Fibroblast of lung (primary cell): ENCODE results near the gene TSPAN5. TPM values are rescaled to one million over a fixed set of nuclear protein-coding genes. Genes with fewer than 3 reads are reported as not detected.

ENCODE experiments used
- DNase-seq, 2 donors: peaks; one replicate each; pipeline versions ENCODE4 v3.0.0 to v3.0.0-alpha.2; 2010; ENCODE audit warnings: low read depth in 2 of 2
- H2AFZ ChIP-seq: 2 replicates; pipeline ENCODE4 v1.5.1; 2012; ENCODE audit warnings: low read length, control low read depth, inconsistent platforms
- H3K27ac ChIP-seq: 2 replicates; pipeline ENCODE4 v1.5.1; 2011; ENCODE audit warnings: low read length, control low read depth; ENCODE audit not compliant: insufficient read depth
- H3K27me3 ChIP-seq: 2 replicates; pipeline ENCODE4 v1.5.1; 2011; ENCODE audit warnings: mild to moderate bottlenecking, low read length; ENCODE audit not compliant: control insufficient read depth, insufficient read depth
- H3K36me3 ChIP-seq: 2 replicates; pipeline ENCODE4 v1.5.1; 2011; ENCODE audit warnings: low read length; ENCODE audit not compliant: control insufficient read depth, insufficient read depth
- H3K4me1 ChIP-seq: 2 replicates; pipeline ENCODE4 v1.5.1; 2011; ENCODE audit warnings: low read length; ENCODE audit not compliant: control insufficient read depth, insufficient read depth; ENCODE audit errors: extremely low read depth
- H3K4me2 ChIP-seq: 2 replicates; pipeline ENCODE4 v1.5.1; 2011; ENCODE audit warnings: low read length, control low read depth; ENCODE audit not compliant: insufficient read depth; ENCODE audit errors: extremely low read depth
- H3K4me3 ChIP-seq, 4 experiments: fragments of 200-600 bp in 1 of 4; sonication (generic) in 1 of 4; replicated peaks in 1 of 4; 2 replicates each; pipeline ENCODE4 v1.5.1; 2011 to 2016; ENCODE audit warnings: low read length in 4 of 4, low read depth in 3 of 4, mild to moderate bottlenecking in 3 of 4, control low read depth in 2 of 4, inconsistent platforms in 1 of 4, mixed read lengths in 1 of 4; ENCODE audit not compliant: insufficient read depth in 1 of 4; ENCODE audit errors: control extremely low read depth in 1 of 4
- H3K79me2 ChIP-seq: 2 replicates; pipeline ENCODE4 v1.5.1; 2012; ENCODE audit warnings: mild to moderate bottlenecking, low read length, inconsistent platforms; ENCODE audit not compliant: control insufficient read depth, insufficient read depth
- H3K9ac ChIP-seq: 2 replicates; pipeline ENCODE4 v1.5.1; 2011; ENCODE audit warnings: mild to moderate bottlenecking, low read length, control low read depth; ENCODE audit not compliant: insufficient read depth
- H3K9me3 ChIP-seq: 2 replicates; pipeline ENCODE4 v1.5.1; 2012; ENCODE audit warnings: low read depth, low read length; ENCODE audit not compliant: control insufficient read depth, insufficient read depth
- H4K20me1 ChIP-seq: 2 replicates; pipeline ENCODE4 v1.5.1; 2011; ENCODE audit warnings: low read length; ENCODE audit not compliant: control insufficient read depth, insufficient read depth; ENCODE audit errors: extremely low read depth
- CTCF ChIP-seq, 2 donors: IDR thresholded peaks in 1 of 2; conservative IDR thresholded peaks in 1 of 2; 1 replicate in 1 of 2; 2 replicates in 1 of 2; pipeline ENCODE4 v1.5.1; 2011 to 2012; ENCODE audit warnings: low read length in 2 of 2, control low read depth in 1 of 2, inconsistent platforms in 1 of 2, low read depth in 1 of 2, mild to moderate bottlenecking in 1 of 2
- EZH2 ChIP-seq: IDR thresholded peaks from 2 replicates; pipeline ENCODE4 v1.5.1; 2012; ENCODE audit warnings: low read length, control low read depth, mild to moderate bottlenecking; ENCODE audit errors: missing control alignments
- polyA plus RNA-seq, 2 donors: library from polyadenylated mRNA; depleted of rRNA in 1 of 2; stranded (reverse) in 1 of 2; unstranded in 1 of 2; fragments of >200 nt; gene quantifications; 2 replicates each; pipeline ENCODE4 v1.2.1, GENCODE V29; 2011 to 2012; ENCODE audit warnings: missing spikeins in 1 of 2
- total RNA-seq: library from RNA; depleted of rRNA; stranded (reverse); fragments of >200 nt; gene quantifications from 2 replicates; pipeline ENCODE4 v1.2.1, GENCODE V29; 2014

Gene TSPAN5
- total and polyA plus RNA-seq, 2 donors (not counting 1 experiment from before 2014, with no cell fraction given): 109 to 129 TPM

- H3K9ac ChIP-seq: no peak overlapping the region
Measured at GRCh38 chr4:98430708-98431403, 227.6 kb downstream of the TSPAN5 start.

GRCh38 chr4:98423009-98423408 is 235.4 kb downstream of the TSPAN5 start:
- no peak for TF ChIP-seq CTCF (conservative IDR thresholded peaks at IDR 0.05 in 1 of 2, IDR thresholded peaks at IDR 0.05 in 1 of 2; ENCODE audit: low read depth in 1 of 2, low read length in 2 of 2)
- TF ChIP-seq EZH2: no peak
- Histone ChIP-seq H4K20me1 (no peaks in the 10 kb centered on the region), H3K4me2 (no peak overlapping the region), H3K9ac (no peak overlapping the region), H3K4me1 (no peaks in the 10 kb centered on the region), H3K27me3 (no peaks in the 10 kb centered on the region), H3K27ac (no peak overlapping the region), H3K79me2 (no peaks in the 10 kb centered on the region), H3K36me3 (no peaks in the 10 kb centered on the region), H3K4me3 (no peak overlapping the region), H3K9me3 (no peaks in the 10 kb centered on the region), H2AFZ (no peak overlapping the region)
- no peak for DNase-seq

More at GRCh38 chr4:98430708-98431403, 227.6 kb downstream of the TSPAN5 start:
- Histone ChIP-seq H3K27me3 (no peaks in the 10 kb centered on the region), H4K20me1 (no peaks in the 10 kb centered on the region), H3K36me3 (no peaks in the 10 kb centered on the region), H3K27ac (peak overlapping the region; percentile 69), H3K4me2 (peak overlapping the region; percentile 30), H3K79me2 (no peaks in the 10 kb centered on the region), H3K4me3 (no peak overlapping the region), H3K9me3 (no peaks in the 10 kb centered on the region), H2AFZ (no peak overlapping the region), H3K4me1 (peaks cover 8% of the 10 kb centered on the region)
- DNase-seq: peak; percentile 65 to 98
- TF ChIP-seq CTCF (conservative IDR thresholded peaks at IDR 0.05 in 1 of 2, IDR thresholded peaks at IDR 0.05 in 1 of 2; ENCODE audit: low read depth in 1 of 2, low read length in 2 of 2) (no peak), EZH2 (no peak)

- TF ChIP-seq CTCF (conservative IDR thresholded peaks at IDR 0.05 in 1 of 2, IDR thresholded peaks at IDR 0.05 in 1 of 2; ENCODE audit: low read depth in 1 of 2, low read length in 2 of 2): no peak
- no peak for TF ChIP-seq EZH2
- H3K27ac ChIP-seq: no peak overlapping the region
- H3K4me2 ChIP-seq: no peak overlapping the region
- H3K9me3 ChIP-seq: no peaks in the 10 kb centered on the region
- H4K20me1 ChIP-seq: no peaks in the 10 kb centered on the region
- no peaks in the 10 kb centered on the region for H3K4me1 ChIP-seq
- no peak overlapping the region for H3K4me3 ChIP-seq
- H3K27me3 ChIP-seq: no peaks in the 10 kb centered on the region
- no peaks in the 10 kb centered on the region for H3K79me2 ChIP-seq
- H2AFZ ChIP-seq: no peak overlapping the region
- no peaks in the 10 kb centered on the region for H3K36me3 ChIP-seq
- no peak overlapping the region for H3K9ac ChIP-seq
- DNase-seq: peak; percentile 38 to 93
Measured at GRCh38 chr4:98421111-98421510, 237.3 kb downstream of the TSPAN5 start.
